Uterus (tissue), 4 donors: ENCODE measurements around the gene ADIPOR2. TPM values are rescaled to one million over a fixed set of nuclear protein-coding genes. Genes with fewer than 3 reads are reported as not detected.
A peak's percentile ranks its signal among the peaks of the same experiment; 100 is the strongest.

ENCODE experiments used
- DNase-seq, 2 donors: peaks; one replicate each; pipeline ENCODE4 v3.0.0-alpha.2; 2019 to 2020
- H3K27ac ChIP-seq, 2 donors: fragments of 200-600 bp; sonication (generic); 1 replicate in 1 of 2; 2 replicates in 1 of 2; pipeline ENCODE4 v1.5.1; 2016 to 2018
- H3K27me3 ChIP-seq, 2 donors: fragments of 200-600 bp; sonication (generic); one replicate each; pipeline ENCODE4 v1.5.1; 2018 to 2019; ENCODE audit warnings: control low read depth in 1 of 2
- H3K36me3 ChIP-seq, 2 donors: fragments of 200-600 bp; sonication (generic); one replicate each; pipeline ENCODE4 v1.5.1; 2019; ENCODE audit warnings: control low read depth in 1 of 2
- H3K4me1 ChIP-seq, 2 donors: fragments of 200-600 bp; sonication (generic); one replicate each; pipeline ENCODE4 v1.5.1; 2018 to 2019; ENCODE audit warnings: control low read depth in 1 of 2
- H3K4me3 ChIP-seq, 2 donors: fragments of 200-600 bp; sonication (generic); 1 replicate in 1 of 2; 2 replicates in 1 of 2; pipeline ENCODE4 v1.5.1; 2018 to 2019; ENCODE audit warnings: mild to moderate bottlenecking in 1 of 2
- H3K9me3 ChIP-seq, 2 donors: fragments of 200-600 bp; sonication (generic); one replicate each; pipeline ENCODE4 v1.5.1; 2019; ENCODE audit warnings: control low read depth in 1 of 2
- CTCF ChIP-seq, 4 experiments: fragments of 200-600 bp in 2 of 4; fragments of 450-650 bp in 2 of 4; sonication (generic) in 2 of 4; IDR thresholded peaks; one replicate each; pipeline ENCODE4 v1.5.1; 2016 to 2019; ENCODE audit warnings: antibody characterized with exemption in 4 of 4, mild to moderate bottlenecking in 2 of 4, moderate library complexity in 1 of 4
- POLR2A ChIP-seq, 2 donors: fragments of 450-650 bp; IDR thresholded peaks; one replicate each; pipeline ENCODE4 v1.6.1; 2016; ENCODE audit warnings: antibody characterized with exemption in 2 of 2, mild to moderate bottlenecking in 1 of 2, moderate library complexity in 1 of 2
- intact Hi-C: fragments of 100-400 bp; cut with DNase I; formaldehyde crosslinking; loops from one replicate; pipeline ENCODE4 v1.15.1; 2023; ENCODE audit warnings: low total_unique reads
- total RNA-seq, 4 donors: library from RNA; depleted of rRNA in 3 of 4; stranded (reverse); fragments of >200 nt in 3 of 4; gene quantifications; one replicate each; pipeline versions ENCODE4 v1.1.0 to v1.2.4, GENCODE V29; 2014 to 2023
- donor health status: DM: yes; HTN: yes; CAD: no.

The ADIPOR2 gene
- total RNA-seq, 4 donors from 2014 or later: 30.3 to 71.2 (median 42.3) TPM

GRCh38 chr12:1666215-1666614 lies 24.7 kb upstream of the ADIPOR2 start:
- no peak for TF ChIP-seq CTCF (IDR thresholded peaks at IDR 0.05)
- TF ChIP-seq POLR2A (IDR thresholded peaks at IDR 0.05): no peak
- DNase-seq: no peak
- H3K9me3 ChIP-seq: no peaks in the 10 kb centered on the region
- H3K27ac ChIP-seq: peak overlapping the region in 1 of 2 donors; percentile 63
- no peaks in the 10 kb centered on the region for H3K27me3 ChIP-seq
- intact Hi-C loops: no loop called here
- H3K4me3 ChIP-seq: no peak overlapping the region
- no peaks in the 10 kb centered on the region for H3K4me1 ChIP-seq
- no peaks in the 10 kb centered on the region for H3K36me3 ChIP-seq

- DNase-seq: no peak
- Histone ChIP-seq H3K36me3 (no peaks in the 10 kb centered on the region), H3K27ac (peak overlapping the region; percentile 29 to 63), H3K4me1 (no peaks in the 10 kb centered on the region), H3K9me3 (no peaks in the 10 kb centered on the region), H3K27me3 (no peaks in the 10 kb centered on the region), H3K4me3 (no peak overlapping the region)
- TF ChIP-seq CTCF (IDR thresholded peaks at IDR 0.05) (no peak), POLR2A (IDR thresholded peaks at IDR 0.05) (no peak)
- intact Hi-C loops: no loop called here
Measured at GRCh38 chr12:1666685-1667162, 24.1 kb upstream of the ADIPOR2 start.

- no peak for DNase-seq
- Histone ChIP-seq H3K4me1 (no peaks in the 10 kb centered on the region), H3K36me3 (no peaks in the 10 kb centered on the region), H3K4me3 (no peak overlapping the region), H3K9me3 (no peaks in the 10 kb centered on the region), H3K27me3 (no peaks in the 10 kb centered on the region), H3K27ac (no peak overlapping the region)
- intact Hi-C loops: no loop called here
- TF ChIP-seq CTCF (IDR thresholded peaks at IDR 0.05): no peak
- no peak for TF ChIP-seq POLR2A (IDR thresholded peaks at IDR 0.05)
Measured at GRCh38 chr12:1668833-1669543, 21.9 kb upstream of the ADIPOR2 start.

GRCh38 chr12:1670358-1671268 lies 20.3 kb upstream of the ADIPOR2 start:
- no peak overlapping the region for H3K4me3 ChIP-seq
- H3K27me3 ChIP-seq: no peaks in the 10 kb centered on the region
- H3K36me3 ChIP-seq: no peaks in the 10 kb centered on the region
- no peaks in the 10 kb centered on the region for H3K4me1 ChIP-seq
- intact Hi-C loops: no loop called here
- H3K27ac ChIP-seq: no peak overlapping the region
- H3K9me3 ChIP-seq: no peaks in the 10 kb centered on the region
- DNase-seq: no peak
- TF ChIP-seq POLR2A (IDR thresholded peaks at IDR 0.05): no peak
- no peak for TF ChIP-seq CTCF (IDR thresholded peaks at IDR 0.05)

- DNase-seq: no peak
- Histone ChIP-seq H3K9me3 (no peaks in the 10 kb centered on the region), H3K36me3 (no peaks in the 10 kb centered on the region), H3K27ac (no peak overlapping the region), H3K27me3 (no peaks in the 10 kb centered on the region), H3K4me1 (no peaks in the 10 kb centered on the region), H3K4me3 (no peak overlapping the region)
- intact Hi-C loops: no loop called here
- no peak for TF ChIP-seq POLR2A (IDR thresholded peaks at IDR 0.05)
- TF ChIP-seq CTCF (IDR thresholded peaks at IDR 0.05): no peak
Measured at GRCh38 chr12:1676043-1676442, 14.8 kb upstream of the ADIPOR2 start.
